Mesendoderm (in vitro differentiated cells): ENCODE measurements around the gene LATS1. TPM values are rescaled to one million over a fixed set of nuclear protein-coding genes. Genes with fewer than 3 reads are reported as not detected.

Source experiments
- small RNA-seq: library from polyadenylated mRNA; stranded (forward); fragments of <200 nt; extraction: miRNeasy Mini kit (QIAGEN cat#:217004); gene quantifications from one replicate; pipeline ENCODE3, GENCODE V24; 2013; ENCODE audit not compliant: insufficient read depth

Gene LATS1

Small RNA genes lying within 50 kb of the gene (small RNA-seq; reads per million reads assigned to genes)
- not detected for gene RF00019
